ENCODE measurements around the gene EPS15. TPM values are rescaled to one million over a fixed set of nuclear protein-coding genes. Genes with fewer than 3 reads are reported as not detected.

EPS15 gene
- total and polyA plus RNA-seq, 2 of the 8 experiments (the other 6 are each of a cell fraction or from before 2014, with no cell fraction given): 15.9 to 57.2 TPM

- Histone ChIP-seq H4K20me1 (replicated peaks in 1 of 2; ENCODE audit: control insufficient read depth in 1 of 2, insufficient read depth in 2 of 2, low read length in 2 of 2) (no peaks in the 10 kb centered on the region), H3K9me3 (ENCODE audit: insufficient read depth in 2 of 2, low read depth in 1 of 2, low read length in 1 of 2) (no peaks in the 10 kb centered on the region), H2BK5ac (ENCODE audit: low read depth, low read length) (no peak overlapping the region), H3K9ac (replicated peaks in 1 of 4; ENCODE audit: extremely low read depth in 1 of 4, low read depth in 3 of 4, low read length in 3 of 4) (no peak overlapping the region), H3K27me3 (replicated peaks in 1 of 4; ENCODE audit: control insufficient read depth in 3 of 4, extremely low read depth in 1 of 4, insufficient read depth in 3 of 4, low read length in 3 of 4) (no peaks in the 10 kb centered on the region), H3K4me2 (ENCODE audit: insufficient read depth in 1 of 2, low read depth in 2 of 2, low read length in 2 of 2) (no peak overlapping the region), H2AFZ (ENCODE audit: low read length) (no peak overlapping the region), H4K5ac (ENCODE audit: insufficient read length, low read depth, low read length) (no peak overlapping the region), H3K23me2 (ENCODE audit: low read depth, low read length) (no peaks in the 10 kb centered on the region), H4K91ac (replicated peaks; ENCODE audit: insufficient read length, low read length) (no peak overlapping the region), H3K23ac (ENCODE audit: insufficient read length) (no peak overlapping the region), H4K8ac (ENCODE audit: extremely low read depth, insufficient read depth, low read length) (no peak overlapping the region), H3K56ac (replicated peaks; ENCODE audit: insufficient read length, low read depth, low read length) (no peak overlapping the region), H2AK5ac (ENCODE audit: low read depth, low read length) (no peak overlapping the region), H2BK120ac (replicated peaks; ENCODE audit: low read depth, low read length) (no peak overlapping the region), H3K18ac (ENCODE audit: extremely low read depth, low read length) (no peak overlapping the region), H3K4ac (replicated peaks; ENCODE audit: insufficient read length, low read depth, low read length) (no peak overlapping the region), H3K27ac (ENCODE audit: low read depth, low read length) (no peak overlapping the region), H2BK12ac (ENCODE audit: low read depth, low read length) (no peak overlapping the region), H3K14ac (ENCODE audit: insufficient read length) (no peak overlapping the region), H3K4me1 (replicated peaks in 1 of 4; ENCODE audit: control insufficient read depth in 3 of 4, insufficient read depth in 4 of 4, low read length in 3 of 4) (no peaks in the 10 kb centered on the region), H3K79me1 (ENCODE audit: low read depth, low read length) (no peaks in the 10 kb centered on the region), H3K79me2 (ENCODE audit: control insufficient read depth in 1 of 2, insufficient read depth in 2 of 2, low read length in 2 of 2) (no peaks in the 10 kb centered on the region), H3K4me3 (ENCODE audit: extremely low read depth in 1 of 4, insufficient read depth in 2 of 4, low read depth in 3 of 4, low read length in 4 of 4) (no peak overlapping the region), H3K36me3 (ENCODE audit: control insufficient read depth in 2 of 4, insufficient read depth in 4 of 4, low read length in 3 of 4) (no peaks in the 10 kb centered on the region), H2BK20ac (ENCODE audit: low read length) (no peak overlapping the region), H2BK15ac (ENCODE audit: low read length) (no peak overlapping the region)
- FAIRE-seq (no peak), DNase-seq (ENCODE audit: low read depth in 1 of 2, low spot score in 2 of 2) (no peak)
- CTCF ChIA-PET (ENCODE audit: partially characterized antibody): no interaction called here
- TF ChIP-seq MAX (IDR thresholded peaks at IDR 0.05) (no peak), JUN (IDR thresholded peaks at IDR 0.05; ENCODE audit: low read depth, low read length) (no peak), GABPA (IDR thresholded peaks at IDR 0.05; ENCODE audit: borderline replicate concordance, insufficient read depth, low read length) (no peak), FOSL1 (IDR thresholded peaks at IDR 0.05; ENCODE audit: insufficient read depth, low read depth, low read length) (no peak), E2F6 (IDR thresholded peaks at IDR 0.05) (no peak), BACH1 (IDR thresholded peaks at IDR 0.05; ENCODE audit: low read length) (no peak), SIRT6 (IDR thresholded peaks at IDR 0.05; ENCODE audit: low read length) (no peak), POLR2A (IDR thresholded peaks at IDR 0.05; ENCODE audit: control extremely low read depth in 1 of 2, low read depth in 2 of 2, low read length in 2 of 2) (no peak), TAF7 (optimal IDR thresholded peaks at IDR 0.05; ENCODE audit: borderline replicate concordance, low read depth, low read length) (no peak)
- 89% methylated on average over 3 of the region's 3 CpGs; no CpG with 5 or more reads in 1 of the 2 experiments for WGBS, 2 experiments (ENCODE audit: extremely low coverage in 1 of 2, insufficient coverage in 1 of 2, insufficient read length in 1 of 2, insufficient replicate concordance in 2 of 2, low coverage in 1 of 2, low lambda C conversion rate in 2 of 2, missing lambda C conversion rate in 1 of 2)
- POLR2A ChIA-PET (ENCODE audit: partially characterized antibody): no interaction called here
Observed at GRCh38 chr1:51464828-51465227, 54.2 kb downstream of the EPS15 start.

Data from H1 (cell line).